Stimulated activated effector memory CD8-positive, alpha-beta T cell treated with anti-CD3 and anti-CD28 coated beads, Interleukin-12 subunit alpha, Interleukin-12 subunit beta, amount 100 ng/mL, for 72 hours (primary cell): ENCODE measurements around the gene ARHGEF37.
"Not testable (repeated sequence)": the region's sequence is repeated elsewhere in the genome, so short reads cannot be mapped to it uniquely, and the experiment has no call there.

Experiments
- ATAC-seq: fragments of 150-1000 bp; cut with Tn5 transposase; 2 replicates; pipeline ENCODE4 v1.10.0; 2021
- DNase-seq, 2 donors: peaks; one replicate each; pipeline ENCODE4 v3.0.0; 2021 to 2022; ENCODE audit warnings: low spot score in 2 of 2
- H3K27ac Mint-ChIP-seq: one replicate; pipeline ENCODE4 v1.8.0; 2022; ENCODE audit warnings: mild to moderate bottlenecking, mixed read lengths
- H3K36me3 Mint-ChIP-seq: one replicate; pipeline ENCODE4 v1.8.0; 2022; ENCODE audit warnings: mild to moderate bottlenecking, mixed read lengths
- H3K4me1 Mint-ChIP-seq: one replicate; pipeline ENCODE4 v1.8.0; 2022; ENCODE audit warnings: mixed read lengths
- H3K4me3 Mint-ChIP-seq: one replicate; pipeline ENCODE4 v1.8.0; 2022; ENCODE audit warnings: mild to moderate bottlenecking, mixed read lengths
- H3K9me3 Mint-ChIP-seq: one replicate; pipeline ENCODE4 v1.8.0; 2022; ENCODE audit warnings: mixed read lengths

ARHGEF37 gene

GRCh38 chr5:149638546-149639241 lies 57.4 kb downstream of the ARHGEF37 start:
- ATAC-seq: peak; percentile 12

GRCh38 chr5:149639737-149640136 lies 58.4 kb downstream of the ARHGEF37 start:
- no peak for ATAC-seq
- H3K4me3 Mint-ChIP-seq: no peak overlapping the region
- no peaks in the 10 kb centered on the region for H3K9me3 Mint-ChIP-seq
- no peak for DNase-seq
- no peaks in the 10 kb centered on the region for H3K4me1 Mint-ChIP-seq
- no peaks in the 10 kb centered on the region for H3K36me3 Mint-ChIP-seq
- H3K27ac Mint-ChIP-seq: no peak overlapping the region

More at GRCh38 chr5:149638546-149639241, 57.4 kb downstream of the ARHGEF37 start:
- no peaks in the 10 kb centered on the region for H3K36me3 Mint-ChIP-seq
- H3K27ac Mint-ChIP-seq: no peak overlapping the region
- no peaks in the 10 kb centered on the region for H3K4me1 Mint-ChIP-seq
- H3K9me3 Mint-ChIP-seq: no peaks in the 10 kb centered on the region
- H3K4me3 Mint-ChIP-seq: no peak overlapping the region
- DNase-seq: no peak

- DNase-seq (no peak), ATAC-seq (no peak)
- no peaks in the 10 kb centered on the region for H3K4me1 Mint-ChIP-seq
- no peaks in the 10 kb centered on the region for H3K36me3 Mint-ChIP-seq
- no peaks in the 10 kb centered on the region for H3K9me3 Mint-ChIP-seq
- no peak overlapping the region for H3K4me3 Mint-ChIP-seq
- H3K27ac Mint-ChIP-seq: no peak overlapping the region
Observed at GRCh38 chr5:149640350-149640999, 59.2 kb downstream of the ARHGEF37 start.

- Mint-ChIP-seq H3K36me3 (no peaks in the 10 kb centered on the region), H3K4me1 (no peaks in the 10 kb centered on the region), H3K4me3 (no peak overlapping the region), H3K9me3 (no peaks in the 10 kb centered on the region), H3K27ac (no peak overlapping the region)
- ATAC-seq (no peak), DNase-seq (no peak)
Observed at GRCh38 chr5:149641000-149641576, 59.8 kb downstream of the ARHGEF37 start.

GRCh38 chr5:149641600-149641999 lies 60.3 kb downstream of the ARHGEF37 start:
- Mint-ChIP-seq H3K4me3 (no peak overlapping the region), H3K9me3 (no peaks in the 10 kb centered on the region), H3K27ac (no peak overlapping the region), H3K36me3 (no peaks in the 10 kb centered on the region), H3K4me1 (peaks cover 3% of the 10 kb centered on the region)
- no peak for DNase-seq
- ATAC-seq: no peak

- Mint-ChIP-seq H3K36me3 (no peaks in the 10 kb centered on the region), H3K4me3 (no peak overlapping the region), H3K4me1 (peaks cover 5% of the 10 kb centered on the region), H3K27ac (no peak overlapping the region), H3K9me3 (no peaks in the 10 kb centered on the region)
- ATAC-seq (no peak), DNase-seq (no peak)
Observed at GRCh38 chr5:149643781-149644180, 62.5 kb downstream of the ARHGEF37 start.

- Mint-ChIP-seq H3K27ac (no peak overlapping the region), H3K4me1 (peaks cover 5% of the 10 kb centered on the region), H3K9me3 (no peaks in the 10 kb centered on the region), H3K4me3 (no peak overlapping the region), H3K36me3 (no peaks in the 10 kb centered on the region)
- DNase-seq (no peak), ATAC-seq (no peak)
Observed at GRCh38 chr5:149644629-149645028, 63.3 kb downstream of the ARHGEF37 start.

- peaks cover 5% of the 10 kb centered on the region for H3K4me1 Mint-ChIP-seq
- no peak overlapping the region for H3K27ac Mint-ChIP-seq
- no peak for ATAC-seq
- DNase-seq: no peak
- H3K36me3 Mint-ChIP-seq: no peaks in the 10 kb centered on the region
- H3K9me3 Mint-ChIP-seq: no peaks in the 10 kb centered on the region
- no peak overlapping the region for H3K4me3 Mint-ChIP-seq
Observed at GRCh38 chr5:149645236-149645635, 63.9 kb downstream of the ARHGEF37 start.

GRCh38 chr5:149645725-149646124 lies 64.4 kb downstream of the ARHGEF37 start:
- no peak overlapping the region for H3K4me3 Mint-ChIP-seq
- ATAC-seq (no peak), DNase-seq (no peak)
- H3K36me3 Mint-ChIP-seq: no peaks in the 10 kb centered on the region
- H3K9me3 Mint-ChIP-seq: no peaks in the 10 kb centered on the region
- H3K4me1 Mint-ChIP-seq: peaks cover 5% of the 10 kb centered on the region
- H3K27ac Mint-ChIP-seq: no peak overlapping the region

- no peak for DNase-seq
- Mint-ChIP-seq H3K27ac (no peak overlapping the region), H3K4me3 (no peak overlapping the region), H3K36me3 (no peaks in the 10 kb centered on the region), H3K9me3 (no peaks in the 10 kb centered on the region), H3K4me1 (peaks cover 5% of the 10 kb centered on the region)
- peak; percentile 33 for ATAC-seq
Observed at GRCh38 chr5:149646564-149646963, 65.3 kb downstream of the ARHGEF37 start.

GRCh38 chr5:149647334-149647733 lies 66.0 kb downstream of the ARHGEF37 start:
- H3K9me3 Mint-ChIP-seq: no peaks in the 10 kb centered on the region
- DNase-seq (no peak), ATAC-seq (no peak)
- no peak overlapping the region for H3K4me3 Mint-ChIP-seq
- peaks cover 5% of the 10 kb centered on the region for H3K4me1 Mint-ChIP-seq
- H3K27ac Mint-ChIP-seq: no peak overlapping the region
- no peaks in the 10 kb centered on the region for H3K36me3 Mint-ChIP-seq

GRCh38 chr5:149648464-149649393 lies 67.4 kb downstream of the ARHGEF37 start:
- H3K36me3 Mint-ChIP-seq, H3K4me1 Mint-ChIP-seq, H3K4me3 Mint-ChIP-seq, H3K9me3 Mint-ChIP-seq, DNase-seq, H3K27ac Mint-ChIP-seq: not testable (repeated sequence)
- ATAC-seq: peak; percentile 57

GRCh38 chr5:149649730-149650129 lies 68.4 kb downstream of the ARHGEF37 start:
- H3K9me3 Mint-ChIP-seq: not testable (repeated sequence)

GRCh38 chr5:149651686-149652085 lies 70.4 kb downstream of the ARHGEF37 start:
- ATAC-seq (peak; percentile 52), DNase-seq (no peak)
- no peak overlapping the region for H3K4me3 Mint-ChIP-seq
- peaks cover 14% of the 10 kb centered on the region for H3K36me3 Mint-ChIP-seq
- peaks cover 12% of the 10 kb centered on the region for H3K4me1 Mint-ChIP-seq
- H3K9me3 Mint-ChIP-seq: peaks cover 8% of the 10 kb centered on the region
- H3K27ac Mint-ChIP-seq: no peak overlapping the region

More at GRCh38 chr5:149649730-149650129, 68.4 kb downstream of the ARHGEF37 start:
- H3K27ac Mint-ChIP-seq, DNase-seq, H3K36me3 Mint-ChIP-seq, ATAC-seq, H3K4me3 Mint-ChIP-seq: not testable (repeated sequence)
- peaks cover 11% of the 10 kb centered on the region for H3K4me1 Mint-ChIP-seq

GRCh38 chr5:149652697-149653096 lies 71.4 kb downstream of the ARHGEF37 start:
- peaks cover 11% of the 10 kb centered on the region for H3K4me1 Mint-ChIP-seq
- peaks cover 16% of the 10 kb centered on the region for H3K9me3 Mint-ChIP-seq
- H3K36me3 Mint-ChIP-seq: peaks cover 14% of the 10 kb centered on the region
- DNase-seq: no peak
- H3K27ac Mint-ChIP-seq: no peak overlapping the region
- ATAC-seq: peak; percentile 6
- H3K4me3 Mint-ChIP-seq: no peak overlapping the region
